Stimulated activated CD8-positive, alpha-beta memory T cell treated with anti-CD3 and anti-CD28 coated beads, Interleukin-2, amount 100 ng/mL, for 48 hours (primary cell): ENCODE measurements around the gene PTX3.

Source experiments
- DNase-seq, 2 donors: peaks; one replicate each; pipeline ENCODE4 v3.0.0-alpha.2; 2020; ENCODE audit warnings: low read depth in 2 of 2

Gene PTX3

DNA sequence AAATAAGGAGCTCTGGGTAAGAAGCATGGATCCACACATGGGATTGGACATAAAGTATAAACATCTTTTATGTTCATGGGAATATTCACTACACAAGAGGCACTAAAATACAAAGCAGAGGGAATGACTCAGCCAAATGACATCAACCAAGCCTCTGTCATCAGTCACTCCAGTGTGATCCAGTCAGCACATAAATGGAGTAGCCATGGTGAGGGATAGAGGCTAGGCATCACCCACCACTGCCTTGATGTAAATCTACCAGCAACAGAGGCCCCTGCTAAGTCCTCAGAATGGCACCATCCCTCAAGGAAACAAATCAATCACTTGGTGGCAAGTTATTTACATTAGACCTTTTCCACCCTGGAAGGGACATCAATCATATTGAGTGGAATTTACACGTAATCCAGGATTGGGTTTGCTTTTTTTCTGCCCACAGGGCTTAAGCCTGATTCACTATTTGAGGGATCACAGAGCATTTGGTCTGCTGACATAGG, 39.3 kb downstream of the PTX3 start:
- no peak for DNase-seq

DNA sequence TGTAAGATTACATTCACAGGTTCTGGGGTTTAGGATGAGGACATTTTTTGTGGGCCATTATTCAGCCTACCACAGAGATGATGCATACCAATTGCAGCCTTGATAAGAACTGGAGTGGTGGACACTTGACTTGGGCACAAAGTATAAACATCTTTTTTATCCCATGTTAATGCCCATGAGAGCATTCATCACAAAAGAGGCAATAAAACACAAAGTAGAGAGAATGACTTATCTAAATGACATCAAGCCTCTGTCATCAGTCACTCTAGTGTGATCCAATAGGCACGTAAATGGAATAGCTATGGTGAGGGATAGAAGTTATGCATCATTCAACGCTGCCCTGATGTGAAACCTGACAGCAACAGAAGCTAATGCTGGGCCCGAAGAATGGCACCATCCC, 40.8 kb downstream of the PTX3 start:
- no peak for DNase-seq

- DNase-seq = no peak
These were observed 43.0 kb downstream of the PTX3 start for GRCh38 chr3:157479464-157480243.

DNA sequence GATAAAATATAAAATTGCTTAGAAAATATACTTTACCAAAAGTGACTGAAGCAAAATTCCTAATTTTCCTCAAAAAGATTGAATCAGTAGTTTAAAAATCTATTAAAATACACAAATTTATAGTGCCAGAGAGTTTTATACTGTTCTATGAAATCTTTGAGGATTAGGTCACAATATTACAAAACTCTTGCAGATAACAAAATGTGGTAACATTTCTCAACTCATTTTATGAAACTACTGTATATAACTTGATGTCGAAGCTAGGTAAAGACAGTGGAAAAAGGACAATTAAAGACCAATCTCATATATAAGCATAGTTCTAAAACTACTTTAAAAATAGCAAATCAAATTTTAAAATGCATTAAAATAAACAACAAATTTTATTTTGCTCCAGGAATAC, 50.7 kb downstream of the PTX3 start:
- no peak for DNase-seq

DNA sequence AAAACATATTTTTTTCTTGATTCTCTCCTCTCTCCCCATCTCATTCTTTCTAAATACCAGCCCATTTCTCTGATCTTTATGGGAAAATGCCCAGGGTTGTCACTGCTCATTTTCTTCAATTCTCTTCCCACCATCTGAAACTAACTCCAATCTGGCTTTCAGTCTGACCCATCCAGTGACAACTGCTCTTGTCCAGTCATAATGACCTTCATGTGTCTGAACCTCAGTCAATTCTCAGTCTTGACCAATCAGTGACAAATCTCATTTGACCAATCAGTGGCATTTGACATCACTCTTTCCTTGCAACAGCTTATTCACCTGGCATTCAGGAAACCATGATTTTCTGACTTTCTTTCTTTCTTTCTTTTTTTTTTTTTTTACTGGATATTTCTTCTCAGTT, 51.5 kb downstream of the PTX3 start:
- no peak for DNase-seq

DNA sequence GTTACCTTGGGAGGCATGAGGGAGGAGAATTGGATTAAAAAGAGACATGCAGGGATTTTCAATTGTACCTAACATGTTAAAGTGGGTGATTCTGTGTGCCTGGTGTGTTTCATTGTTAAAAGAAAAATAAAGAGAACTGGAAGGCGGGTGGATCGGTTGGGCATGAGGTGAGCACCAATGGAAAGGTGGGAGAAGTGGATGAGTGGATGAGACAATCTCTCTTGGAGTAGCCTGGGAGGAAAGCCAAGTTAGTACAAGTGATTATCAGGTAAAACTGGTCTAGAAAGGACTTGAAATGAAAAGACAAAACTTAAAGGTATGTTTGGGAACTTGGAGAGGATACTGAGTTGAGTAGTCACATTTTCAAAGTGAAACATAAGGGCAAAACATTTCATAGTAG, 54.5 kb downstream of the PTX3 start:
- DNase-seq = no peak
